Measurements from ENCODE around the gene ZNF566.

The ZNF566 gene

DNA sequence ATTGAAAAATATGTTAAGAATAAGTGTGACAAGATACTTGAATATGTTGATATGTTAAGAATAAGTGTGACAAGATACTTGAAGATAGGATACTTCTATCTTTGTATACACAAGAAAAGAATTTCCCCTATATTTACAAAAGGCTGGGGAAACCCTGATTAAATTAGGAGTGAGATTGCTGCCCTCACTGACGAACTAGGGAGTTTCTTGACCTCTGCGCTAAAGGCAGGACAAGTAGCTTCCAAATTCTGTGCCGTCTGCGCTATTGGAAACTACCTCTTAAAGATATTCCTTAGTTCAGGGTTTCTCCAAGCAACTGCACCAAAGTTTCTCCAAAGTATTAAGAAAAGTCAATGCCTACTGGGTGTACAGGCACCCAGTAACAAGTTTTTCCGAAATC is 38.0 kb upstream of the ZNF566 start:
- no peak for TF ChIP-seq FOXM1 (IDR thresholded peaks at IDR 0.05; ENCODE audit: borderline replicate concordance, low read depth)
- no peak for TF ChIP-seq CREB1 (IDR thresholded peaks at IDR 0.05; ENCODE audit: low read depth)
- no peak for TF ChIP-seq TAF1 (IDR thresholded peaks at IDR 0.05; ENCODE audit: low read depth)
- no peak for TF ChIP-seq ZBTB7A (IDR thresholded peaks at IDR 0.05; ENCODE audit: low read depth)
- TF ChIP-seq, protein P1, sequence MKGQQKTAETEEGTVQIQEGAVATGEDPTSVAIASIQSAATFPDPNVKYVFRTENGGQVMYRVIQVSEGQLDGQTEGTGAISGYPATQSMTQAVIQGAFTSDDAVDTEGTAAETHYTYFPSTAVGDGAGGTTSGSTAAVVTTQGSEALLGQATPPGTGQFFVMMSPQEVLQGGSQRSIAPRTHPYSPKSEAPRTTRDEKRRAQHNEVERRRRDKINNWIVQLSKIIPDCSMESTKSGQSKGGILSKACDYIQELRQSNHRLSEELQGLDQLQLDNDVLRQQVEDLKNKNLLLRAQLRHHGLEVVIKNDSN (IDR thresholded peaks at IDR 0.05), result no peak
- TF ChIP-seq RAD21 (IDR thresholded peaks at IDR 0.05; ENCODE audit: low read depth), result no peak
- TF ChIP-seq YY1 (IDR thresholded peaks at IDR 0.05; ENCODE audit: low read depth), result no peak
- TF ChIP-seq EGR1 (IDR thresholded peaks at IDR 0.05), result no peak
- no peak for TF ChIP-seq NFIC (IDR thresholded peaks at IDR 0.05)
- TF ChIP-seq, protein P2, sequence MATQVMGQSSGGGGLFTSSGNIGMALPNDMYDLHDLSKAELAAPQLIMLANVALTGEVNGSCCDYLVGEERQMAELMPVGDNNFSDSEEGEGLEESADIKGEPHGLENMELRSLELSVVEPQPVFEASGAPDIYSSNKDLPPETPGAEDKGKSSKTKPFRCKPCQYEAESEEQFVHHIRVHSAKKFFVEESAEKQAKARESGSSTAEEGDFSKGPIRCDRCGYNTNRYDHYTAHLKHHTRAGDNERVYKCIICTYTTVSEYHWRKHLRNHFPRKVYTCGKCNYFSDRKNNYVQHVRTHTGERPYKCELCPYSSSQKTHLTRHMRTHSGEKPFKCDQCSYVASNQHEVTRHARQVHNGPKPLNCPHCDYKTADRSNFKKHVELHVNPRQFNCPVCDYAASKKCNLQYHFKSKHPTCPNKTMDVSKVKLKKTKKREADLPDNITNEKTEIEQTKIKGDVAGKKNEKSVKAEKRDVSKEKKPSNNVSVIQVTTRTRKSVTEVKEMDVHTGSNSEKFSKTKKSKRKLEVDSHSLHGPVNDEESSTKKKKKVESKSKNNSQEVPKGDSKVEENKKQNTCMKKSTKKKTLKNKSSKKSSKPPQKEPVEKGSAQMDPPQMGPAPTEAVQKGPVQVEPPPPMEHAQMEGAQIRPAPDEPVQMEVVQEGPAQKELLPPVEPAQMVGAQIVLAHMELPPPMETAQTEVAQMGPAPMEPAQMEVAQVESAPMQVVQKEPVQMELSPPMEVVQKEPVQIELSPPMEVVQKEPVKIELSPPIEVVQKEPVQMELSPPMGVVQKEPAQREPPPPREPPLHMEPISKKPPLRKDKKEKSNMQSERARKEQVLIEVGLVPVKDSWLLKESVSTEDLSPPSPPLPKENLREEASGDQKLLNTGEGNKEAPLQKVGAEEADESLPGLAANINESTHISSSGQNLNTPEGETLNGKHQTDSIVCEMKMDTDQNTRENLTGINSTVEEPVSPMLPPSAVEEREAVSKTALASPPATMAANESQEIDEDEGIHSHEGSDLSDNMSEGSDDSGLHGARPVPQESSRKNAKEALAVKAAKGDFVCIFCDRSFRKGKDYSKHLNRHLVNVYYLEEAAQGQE (IDR thresholded peaks at IDR 0.05; ENCODE audit: low read depth), result no peak
- TF ChIP-seq EP300 (IDR thresholded peaks at IDR 0.05; ENCODE audit: borderline replicate concordance), result no peak
- TF ChIP-seq TEAD4 (IDR thresholded peaks at IDR 0.05), result no peak
- TF ChIP-seq TCF12 (IDR thresholded peaks at IDR 0.05; ENCODE audit: low read depth), result no peak
- TF ChIP-seq, protein P3, sequence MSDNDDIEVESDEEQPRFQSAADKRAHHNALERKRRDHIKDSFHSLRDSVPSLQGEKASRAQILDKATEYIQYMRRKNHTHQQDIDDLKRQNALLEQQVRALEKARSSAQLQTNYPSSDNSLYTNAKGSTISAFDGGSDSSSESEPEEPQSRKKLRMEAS (IDR thresholded peaks at IDR 0.05), result no peak
- no peak for TF ChIP-seq CEBPB (IDR thresholded peaks at IDR 0.05)

DNA sequence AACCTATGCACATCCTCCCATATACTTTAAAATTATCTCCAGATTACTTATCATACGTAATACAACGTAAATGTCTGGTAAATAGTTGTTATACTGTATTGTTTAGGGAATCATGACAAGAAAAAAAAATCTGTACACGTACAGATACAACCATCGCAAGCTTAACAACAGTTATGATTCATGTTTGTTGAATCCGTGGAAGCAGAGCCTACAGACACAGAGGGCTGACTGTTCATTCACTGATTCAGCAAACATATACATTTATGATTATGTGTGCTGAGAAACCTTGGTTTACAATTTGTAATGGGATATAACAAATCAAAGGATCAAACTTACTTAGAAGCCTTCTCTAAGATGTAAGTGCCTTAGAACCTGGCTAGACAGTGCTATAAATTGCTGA is 37.2 kb upstream of the ZNF566 start:
- no peak for TF ChIP-seq TAF1 (IDR thresholded peaks at IDR 0.05; ENCODE audit: low read depth)
- TF ChIP-seq EGR1 (IDR thresholded peaks at IDR 0.05), result no peak

DNA sequence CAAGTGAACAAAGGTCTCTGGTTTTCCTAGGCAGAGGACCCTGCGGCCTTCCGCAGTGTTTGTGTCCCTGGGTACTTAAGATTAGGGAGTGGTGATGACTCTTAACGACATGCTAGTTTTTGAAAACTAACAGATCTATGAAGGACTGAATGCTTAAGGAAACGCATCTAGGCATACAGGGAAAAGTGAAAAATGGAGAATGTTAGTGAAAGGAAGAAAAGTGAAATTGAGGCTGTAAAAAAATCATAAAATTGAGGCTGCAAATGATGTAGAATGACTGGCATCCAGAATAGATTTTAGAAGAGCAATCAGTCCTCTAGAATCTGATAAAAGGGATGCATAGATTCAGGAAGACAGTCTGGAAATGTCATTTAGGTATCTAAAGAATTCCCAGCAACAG is 35.3 kb upstream of the ZNF566 start:
- TF ChIP-seq TCF12 (IDR thresholded peaks at IDR 0.05; ENCODE audit: low read depth) (no peak), CEBPB (IDR thresholded peaks at IDR 0.05) (no peak), RAD21 (IDR thresholded peaks at IDR 0.05; ENCODE audit: low read depth) (no peak), CREB1 (IDR thresholded peaks at IDR 0.05; ENCODE audit: low read depth) (no peak), TAF1 (IDR thresholded peaks at IDR 0.05; ENCODE audit: low read depth) (no peak), EP300 (IDR thresholded peaks at IDR 0.05; ENCODE audit: borderline replicate concordance) (no peak), ZBTB7A (IDR thresholded peaks at IDR 0.05; ENCODE audit: low read depth) (no peak), TEAD4 (IDR thresholded peaks at IDR 0.05) (no peak), EGR1 (IDR thresholded peaks at IDR 0.05) (no peak), FOXM1 (IDR thresholded peaks at IDR 0.05; ENCODE audit: borderline replicate concordance, low read depth) (no peak)
- TF ChIP-seq, protein P1 (IDR thresholded peaks at IDR 0.05), result no peak
- TF ChIP-seq, protein P3 (IDR thresholded peaks at IDR 0.05), result no peak
- TF ChIP-seq, protein P2 (IDR thresholded peaks at IDR 0.05; ENCODE audit: low read depth), result no peak

DNA sequence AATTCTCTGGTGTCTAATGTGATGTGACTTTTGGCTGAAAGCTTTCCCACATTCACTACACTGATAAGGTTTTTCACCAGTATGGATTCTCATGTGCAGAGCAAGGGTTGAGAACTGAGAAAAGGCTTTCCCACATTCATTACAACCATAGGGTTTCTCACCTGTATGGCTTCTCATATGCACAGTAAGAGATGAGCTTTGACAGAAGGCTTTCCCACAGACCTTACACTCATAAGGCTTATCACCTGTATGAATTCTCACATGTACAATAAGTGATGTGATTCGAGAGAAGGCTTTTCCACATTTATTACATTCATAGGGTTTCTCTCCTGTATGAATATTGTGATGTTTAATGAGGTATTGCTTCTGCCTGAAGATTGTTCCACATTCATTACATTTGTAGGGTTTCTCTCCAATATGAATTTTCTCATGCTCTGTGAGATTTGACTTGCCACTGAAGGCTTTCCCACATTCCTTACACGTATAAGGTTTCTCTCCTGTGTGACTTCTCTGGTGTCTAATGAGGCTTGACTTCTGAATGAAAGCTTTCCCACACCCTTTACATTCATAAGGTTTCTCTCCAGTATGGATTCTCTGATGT is 24.8 kb upstream of the ZNF566 start:
- TF ChIP-seq NFIC (IDR thresholded peaks at IDR 0.05) (no peak), YY1 (IDR thresholded peaks at IDR 0.05; ENCODE audit: low read depth) (no peak), CREB1 (IDR thresholded peaks at IDR 0.05; ENCODE audit: low read depth) (no peak)
- TF ChIP-seq, protein P3 (IDR thresholded peaks at IDR 0.05), result no peak
- TF ChIP-seq, protein P1 (IDR thresholded peaks at IDR 0.05), result no peak

DNA sequence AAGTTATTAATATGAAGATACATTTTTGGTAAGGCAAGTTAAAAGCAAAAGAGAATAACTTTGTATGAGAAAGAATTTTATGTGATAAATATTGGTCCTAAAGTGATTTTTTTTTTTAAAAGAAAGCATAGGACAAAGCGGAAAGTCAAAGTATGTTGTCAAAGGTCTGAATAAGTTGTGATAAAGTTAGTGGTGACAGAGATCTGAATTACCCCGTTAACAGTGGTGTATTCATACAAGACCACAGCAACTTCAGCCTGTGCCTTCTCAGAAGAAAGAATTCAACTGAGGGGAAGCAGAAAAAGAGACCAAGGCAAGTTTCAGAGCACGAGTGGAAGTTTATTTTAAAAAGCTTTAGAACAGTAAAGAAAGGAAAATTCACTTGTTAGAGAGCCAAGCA is 19.0 kb upstream of the ZNF566 start:
- TF ChIP-seq, protein P2 (IDR thresholded peaks at IDR 0.05; ENCODE audit: low read depth), result no peak
- TF ChIP-seq ZBTB7A (IDR thresholded peaks at IDR 0.05; ENCODE audit: low read depth) (no peak), NFIC (IDR thresholded peaks at IDR 0.05) (no peak), TAF1 (IDR thresholded peaks at IDR 0.05; ENCODE audit: low read depth) (no peak), TEAD4 (IDR thresholded peaks at IDR 0.05) (no peak), CEBPB (IDR thresholded peaks at IDR 0.05) (no peak), FOXM1 (IDR thresholded peaks at IDR 0.05; ENCODE audit: borderline replicate concordance, low read depth) (no peak), RAD21 (IDR thresholded peaks at IDR 0.05; ENCODE audit: low read depth) (no peak), TCF12 (IDR thresholded peaks at IDR 0.05; ENCODE audit: low read depth) (no peak), EP300 (IDR thresholded peaks at IDR 0.05; ENCODE audit: borderline replicate concordance) (no peak)
